ENCODE data around the gene HTR1B.

Gene HTR1B

DNA sequence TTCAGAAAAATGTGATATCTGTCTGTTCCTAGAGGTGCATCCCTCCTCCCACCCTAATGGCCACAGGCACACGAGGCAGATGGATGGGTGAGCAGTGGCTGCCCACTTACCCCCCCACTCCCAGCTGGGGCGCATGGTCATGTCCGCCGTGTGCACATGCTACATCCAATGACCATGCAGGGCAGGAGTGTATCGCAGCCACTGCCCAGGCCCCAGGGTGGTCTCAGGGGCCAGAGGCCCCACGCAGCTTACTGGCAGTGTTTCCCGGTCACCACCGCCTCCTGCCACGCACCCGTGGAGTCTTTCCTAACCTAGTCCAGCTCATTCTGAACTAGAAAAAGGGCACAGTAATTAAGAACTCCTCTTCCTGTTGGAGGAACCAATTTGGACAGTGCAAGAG is 11.7 kb upstream of the HTR1B start:
- TF ChIP-seq CTCF (conservative IDR thresholded peaks at IDR 0.05; ENCODE audit: low read depth, low read length): no peak
- no peak for DNase-seq (ENCODE audit: low read depth)
- no peak overlapping the region for H3K4me3 ChIP-seq (ENCODE audit: low read depth, low read length)

DNA sequence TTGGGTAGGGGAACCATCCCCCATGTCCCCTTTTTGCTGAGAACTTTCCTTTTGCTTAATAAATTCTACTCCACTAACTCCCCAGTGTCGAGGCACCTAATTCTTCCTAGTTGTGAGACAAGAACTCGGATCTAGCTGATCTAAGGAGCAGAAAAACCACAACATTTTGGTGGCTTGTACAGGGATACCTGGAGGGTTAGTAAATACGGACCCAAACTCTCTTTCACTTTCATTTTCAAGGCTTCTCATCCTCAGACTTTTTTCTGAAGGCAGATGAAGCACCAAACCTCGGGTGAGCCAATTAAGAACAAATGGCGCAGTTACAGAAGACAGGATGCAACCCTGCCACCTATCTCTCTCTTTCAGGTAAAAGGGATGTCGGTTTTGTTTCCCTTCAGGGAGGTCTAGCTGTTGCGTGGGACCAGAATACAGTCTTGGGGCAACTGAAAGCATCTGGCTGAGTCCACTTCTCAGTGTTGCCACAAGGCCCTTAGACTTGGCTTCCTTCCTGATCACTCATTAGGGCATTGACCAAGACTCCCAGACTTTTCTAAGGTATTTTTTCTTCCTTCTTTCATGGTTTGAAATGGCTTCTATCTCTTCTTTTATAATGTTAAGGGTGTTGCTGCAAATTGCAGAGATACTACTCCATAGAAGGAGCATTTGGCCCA is 11.1 kb upstream of the HTR1B start:
- no peak for TF ChIP-seq CTCF (conservative IDR thresholded peaks at IDR 0.05; ENCODE audit: low read depth, low read length)
- no peak overlapping the region for H3K4me3 ChIP-seq (ENCODE audit: low read depth, low read length)

DNA sequence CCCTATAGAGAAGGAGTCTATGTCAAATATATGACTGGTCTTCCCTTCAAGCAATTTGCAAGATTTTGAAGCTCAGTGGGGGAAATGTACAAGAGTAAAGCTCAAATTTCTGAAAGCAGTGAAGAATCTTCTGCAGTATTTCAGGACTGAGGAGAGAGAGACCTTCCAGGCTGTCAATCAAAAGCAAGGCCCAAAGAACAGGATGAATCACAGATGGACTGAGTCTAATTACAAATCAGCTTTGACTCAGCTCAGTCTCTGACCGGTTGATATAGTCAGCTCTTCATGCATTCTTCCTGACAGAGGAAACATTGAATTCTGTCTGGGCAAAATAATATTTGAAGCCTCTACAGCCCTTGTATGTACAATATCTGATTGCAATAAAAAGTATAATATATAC is 7.7 kb upstream of the HTR1B start:
- no peak overlapping the region for H3K4me3 ChIP-seq (ENCODE audit: low read depth, low read length)
- TF ChIP-seq CTCF (conservative IDR thresholded peaks at IDR 0.05; ENCODE audit: low read depth, low read length): no peak
- DNase-seq (ENCODE audit: low read depth): peak; percentile 56

More for the DNA sequence above, 11.1 kb upstream of the HTR1B start:
- no peak for DNase-seq (ENCODE audit: low read depth)

GRCh38 chr6:77468939-77469338 is 5.6 kb upstream of the HTR1B start:
- no peak overlapping the region for H3K4me3 ChIP-seq (ENCODE audit: low read depth, low read length)
- DNase-seq (ENCODE audit: low read depth): no peak
- TF ChIP-seq CTCF (conservative IDR thresholded peaks at IDR 0.05; ENCODE audit: low read depth, low read length): no peak

- peak; percentile 42 for DNase-seq (ENCODE audit: low read depth)
- peak; percentile 28 for TF ChIP-seq CTCF (conservative IDR thresholded peaks at IDR 0.05; ENCODE audit: low read depth, low read length)
- peak overlapping the region; percentile 76 for H3K4me3 ChIP-seq (ENCODE audit: low read depth, low read length)
Observed at GRCh38 chr6:77466451-77467437, 3.5 kb upstream of the HTR1B start.

DNA sequence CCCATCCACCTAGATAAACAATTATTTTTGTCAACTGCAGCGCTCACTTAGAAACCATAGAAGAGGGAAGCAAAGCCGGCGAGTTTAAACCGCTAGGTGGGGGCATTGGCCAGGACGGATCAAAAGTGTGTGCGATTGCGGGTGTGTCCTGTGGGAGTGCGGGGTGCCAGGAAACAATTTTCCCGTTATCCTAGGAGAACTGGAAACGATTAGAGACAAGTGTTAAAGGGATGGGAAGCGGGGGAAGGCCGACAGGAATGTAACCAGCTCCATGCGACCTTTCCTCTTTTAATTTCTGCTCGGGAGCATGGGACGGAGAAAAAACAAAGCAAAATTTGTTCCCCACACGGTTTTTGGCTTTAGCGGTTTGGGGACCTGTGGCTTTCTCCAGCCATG is 2.8 kb upstream of the HTR1B start:
- peak; percentile 89 for TF ChIP-seq CTCF (conservative IDR thresholded peaks at IDR 0.05; ENCODE audit: low read depth, low read length)
- H3K4me3 ChIP-seq (ENCODE audit: low read depth, low read length): peak overlapping the region; percentile 76
- peak; percentile 83 for DNase-seq (ENCODE audit: low read depth)
